HEK293 (cell line): ENCODE results near the gene CADPS.

Experiments used
- CTCF ChIA-PET: fragments of 350-600 bp; formaldehyde crosslinking; extraction: SDS; loops from one replicate; lab custom pipeline; 2021; ENCODE audit warnings: antibody characterized with exemption; lab: Yijun Ruan, JAX
- POLR2A ChIA-PET: fragments of 300-600 bp; formaldehyde crosslinking; extraction: SDS; loops from one replicate; lab custom pipeline; 2020; ENCODE audit warnings: antibody characterized with exemption, inconsistent platforms; lab: Yijun Ruan, JAX
- H3K27ac ChIP-seq: fragments of 200-500 bp; sonication (Bioruptor generic); 2 replicates; pipeline ENCODE4 v1.5.1; 2014; ENCODE audit warnings: low read depth, low read length, control low read depth, inconsistent platforms; ENCODE audit errors: extremely low read depth
- H3K36me3 ChIP-seq, 2 experiments: fragments of 200-500 bp in 1 of 2; sonication (Bioruptor generic) in 1 of 2; 1 replicate in 1 of 2; 2 replicates in 1 of 2; pipeline ENCODE4 v1.5.1; 2014 to 2017; ENCODE audit warnings: inconsistent platforms in 2 of 2, low read length in 2 of 2; ENCODE audit not compliant: control insufficient read depth in 2 of 2, insufficient read depth in 1 of 2
- H3K4me1 ChIP-seq: fragments of 200-500 bp; sonication (Bioruptor generic); 2 replicates; pipeline ENCODE4 v1.5.1; 2014; ENCODE audit warnings: mild to moderate bottlenecking, low read length, inconsistent platforms; ENCODE audit not compliant: control insufficient read depth, insufficient read depth
- H3K4me3 ChIP-seq: 2 replicates; pipeline ENCODE4 v1.5.1; 2011; ENCODE audit warnings: low read depth, mild to moderate bottlenecking, control low read depth, low read length, moderate library complexity
- H3K9me3 ChIP-seq: fragments of 200-500 bp; sonication (Bioruptor generic); 2 replicates; pipeline ENCODE4 v1.5.1; 2014; ENCODE audit warnings: low read depth, low read length, inconsistent platforms; ENCODE audit not compliant: control insufficient read depth, insufficient read depth
- BCL11B ChIP-seq: fragments of 450-650 bp; formaldehyde crosslinking; IDR thresholded peaks from 2 replicates; pipeline ENCODE4 v1.5.1; 2016; ENCODE audit warnings: low read depth, missing biosample characterization, missing genetic modification characterization
- HOXD13 ChIP-seq: sonication (generic); formaldehyde crosslinking; IDR thresholded peaks from 2 replicates; pipeline ENCODE4 v1.8.0; 2022; ENCODE audit warnings: missing genetic modification reagents, borderline replicate concordance
- KLF1 ChIP-seq: fragments of 450-650 bp; formaldehyde crosslinking; IDR thresholded peaks from 2 replicates; pipeline ENCODE4 v1.5.1; 2016; ENCODE audit warnings: missing biosample characterization, missing genetic modification characterization
- SCRT2 ChIP-seq: fragments of 450-650 bp; formaldehyde crosslinking; IDR thresholded peaks from 2 replicates; pipeline ENCODE4 v1.5.1; 2016; ENCODE audit warnings: missing biosample characterization, missing genetic modification characterization
- TSHZ1 ChIP-seq: fragments of 450-650 bp; formaldehyde crosslinking; IDR thresholded peaks from 2 replicates; pipeline ENCODE4 v1.5.1; 2016; ENCODE audit warnings: missing biosample characterization, missing genetic modification characterization, borderline replicate concordance
- ZBTB10 ChIP-seq: fragments of 450-650 bp; formaldehyde crosslinking; IDR thresholded peaks from 2 replicates; pipeline ENCODE4 v1.5.1; 2016; ENCODE audit warnings: missing biosample characterization, missing genetic modification characterization
- ZNF157 ChIP-seq: fragments of 450-650 bp; formaldehyde crosslinking; IDR thresholded peaks from 2 replicates; pipeline ENCODE4 v1.5.1; 2016; ENCODE audit warnings: missing biosample characterization, missing genetic modification characterization
- ZNF23 ChIP-seq: fragments of 450-650 bp; formaldehyde crosslinking; IDR thresholded peaks from 2 replicates; pipeline ENCODE4 v1.5.1; 2016; ENCODE audit warnings: missing biosample characterization, missing genetic modification characterization, borderline replicate concordance
- ZNF26 ChIP-seq: fragments of 450-650 bp; formaldehyde crosslinking; IDR thresholded peaks from 2 replicates; pipeline ENCODE4 v1.5.1; 2016; ENCODE audit warnings: missing biosample characterization, missing genetic modification characterization
- ZNF362 ChIP-seq: fragments of 450-650 bp; formaldehyde crosslinking; IDR thresholded peaks from 2 replicates; pipeline ENCODE4 v1.5.1; 2016; ENCODE audit warnings: missing biosample characterization, missing genetic modification characterization
- ZNF449 ChIP-seq: fragments of 450-650 bp; formaldehyde crosslinking; IDR thresholded peaks from 2 replicates; pipeline ENCODE4 v1.5.1; 2017; ENCODE audit warnings: missing biosample characterization, mild to moderate bottlenecking, missing genetic modification characterization, moderate library complexity
- ZNF501 ChIP-seq: fragments of 450-650 bp; formaldehyde crosslinking; IDR thresholded peaks from 2 replicates; pipeline ENCODE4 v1.5.1; 2016; ENCODE audit warnings: missing biosample characterization, missing genetic modification characterization
- ZNF623 ChIP-seq: fragments of 450-650 bp; formaldehyde crosslinking; IDR thresholded peaks from 2 replicates; pipeline ENCODE4 v1.5.1; 2016; ENCODE audit warnings: missing biosample characterization, missing genetic modification characterization
- ZNF704 ChIP-seq: fragments of 450-650 bp; formaldehyde crosslinking; IDR thresholded peaks from 2 replicates; pipeline ENCODE4 v1.5.1; 2016; ENCODE audit warnings: missing biosample characterization, missing genetic modification characterization
- ZNF785 ChIP-seq: fragments of 450-650 bp; formaldehyde crosslinking; IDR thresholded peaks from 2 replicates; pipeline ENCODE4 v1.5.1; 2016; ENCODE audit warnings: missing biosample characterization, missing genetic modification characterization

Gene CADPS

GRCh38 chr3:62574266-62574898 lies 300.8 kb downstream of the CADPS start:
- TF ChIP-seq HOXD13 (CRISPR knock-in tag) (no peak), ZNF785 (tag by site-specific recombination) (no peak), TSHZ1 (tag by site-specific recombination) (no peak), ZNF26 (no peak), KLF1 (tag by site-specific recombination) (no peak), ZNF501 (tag by site-specific recombination) (no peak), SCRT2 (tag by site-specific recombination) (no peak), ZNF23 (tag by site-specific recombination) (no peak), ZNF704 (tag by site-specific recombination) (no peak)
- TF ChIP-seq, all 188 proteins: peak for 0
- CTCF ChIA-PET: interaction anchor here (0.5 to 0.6 kb wide), 2 partner anchors 25 to 227 kb away, joined by 3 to 4 read pairs; no protein-coding TSS in a partner anchor
- Histone ChIP-seq H3K4me1 (no peaks in the 10 kb centered on the region), H3K36me3 (no peaks in the 10 kb centered on the region), H3K27ac (no peak overlapping the region), H3K4me3 (no peak overlapping the region), H3K9me3 (no peaks in the 10 kb centered on the region)
- POLR2A ChIA-PET: no interaction called here

GRCh38 chr3:62571916-62572315 lies 303.3 kb downstream of the CADPS start:
- CTCF ChIA-PET: no interaction called here
- POLR2A ChIA-PET: no interaction called here

More at GRCh38 chr3:62571916-62572315, 303.3 kb downstream of the CADPS start:
- H3K4me3 ChIP-seq: no peak overlapping the region
- H3K27ac ChIP-seq: no peak overlapping the region
- H3K36me3 ChIP-seq: no peaks in the 10 kb centered on the region
- H3K9me3 ChIP-seq: no peaks in the 10 kb centered on the region
- no peaks in the 10 kb centered on the region for H3K4me1 ChIP-seq
- no peak for TF ChIP-seq ZNF362 (tag by site-specific recombination)
- no peak for TF ChIP-seq ZNF157
- TF ChIP-seq BCL11B (tag by site-specific recombination): no peak
- no peak for TF ChIP-seq ZNF623
- TF ChIP-seq ZBTB10 (tag by site-specific recombination): no peak
- TF ChIP-seq ZNF449 (tag by site-specific recombination): no peak
